K562 (cell line): ENCODE measurements around the gene RBL1.

ENCODE experiments used
- BHLHE40 ChIP-seq: IDR thresholded peaks from 2 replicates; pipeline ENCODE4 v1.6.1; 2011; ENCODE audit warnings: low read length, improper control_type of control experiment
- CHCHD3 ChIP-seq: fragments of 250-450 bp; sonication (Bioruptor Pico); IDR thresholded peaks from 2 replicates; pipeline ENCODE4 v2.1.2; 2022; ENCODE audit warnings: mild to moderate bottlenecking
- CREB3 ChIP-seq: fragments of 450-650 bp; conservative IDR thresholded peaks from 2 replicates; pipeline ENCODE4 v1.6.1; 2016; ENCODE audit warnings: missing genetic modification characterization, low read depth, mild to moderate bottlenecking, missing compliant biosample characterization, moderate library complexity
- CTCF ChIP-seq, 3 experiments: IDR thresholded peaks in 2 of 3; conservative IDR thresholded peaks in 1 of 3; 2 replicates each; pipeline ENCODE4 v1.5.1; 2011 to 2012; ENCODE audit warnings: low read length in 3 of 3, mild to moderate bottlenecking in 3 of 3, control low read depth in 2 of 3, improper control_type of control experiment in 1 of 3, inconsistent platforms in 1 of 3, low read depth in 1 of 3, mixed read lengths in 1 of 3, moderate library complexity in 1 of 3; ENCODE audit not compliant: insufficient read depth in 2 of 3
- HNRNPK ChIP-seq: fragments of 200-400 bp; formaldehyde crosslinking; IDR thresholded peaks from one replicate; pipeline ENCODE4 v1.6.1; 2018; ENCODE audit warnings: mild to moderate bottlenecking, low read depth, low read length; ENCODE audit not compliant: poor library complexity, severe bottlenecking
- MTA1 ChIP-seq: fragments of 450-650 bp; IDR thresholded peaks from 2 replicates; pipeline ENCODE4 v1.6.1; 2017; ENCODE audit warnings: borderline replicate concordance
- TGIF2 ChIP-seq: sonication (generic); formaldehyde crosslinking; IDR thresholded peaks from 2 replicates; pipeline ENCODE4 v1.8.1; 2022; ENCODE audit warnings: mild to moderate bottlenecking, missing genetic modification reagents, moderate library complexity
- USF1 ChIP-seq: sonication (generic); formaldehyde crosslinking; IDR thresholded peaks from 2 replicates; pipeline ENCODE4 v1.9.0; 2022; ENCODE audit warnings: mild to moderate bottlenecking, missing genetic modification reagents
- ZNF274 ChIP-seq: IDR thresholded peaks from 2 replicates; pipeline ENCODE4 v1.6.1; 2011; ENCODE audit warnings: low read depth, mild to moderate bottlenecking, low read length, moderate library complexity, borderline replicate concordance

- TF ChIP-seq CTCF (IDR thresholded peaks at IDR 0.05 in 2 of 3, conservative IDR thresholded peaks at IDR 0.05 in 1 of 3; ENCODE audit: insufficient read depth in 2 of 3, low read depth in 1 of 3, low read length in 3 of 3) (no peak), MTA1 (no peak), HNRNPK (no peak), CHCHD3 (CRISPR knock-in tag) (no peak), ZNF274 (no peak), CREB3 (no peak), BHLHE40 (no peak), TGIF2 (no peak), USF1 (CRISPR knock-in tag) (no peak)
Observed at GRCh38 chr20:37111926-37112455, 16.2 kb upstream of the RBL1 start.
